Activated naive CD8-positive, alpha-beta T cell treated with anti-CD3 and anti-CD28 coated beads, Interleukin-2, amount 50 U/mL, for 24 hours (primary cell): Measurements from ENCODE around the gene MPP3.
A peak's percentile ranks its signal among the peaks of the same experiment; 100 is the strongest.

Experiments used
- ATAC-seq: fragments of 150-1000 bp; cut with Tn5 transposase; one replicate; pipeline ENCODE4 v1.10.0; 2021
- DNase-seq: peaks from one replicate; pipeline ENCODE4 v3.0.0; 2021
- H3K27ac Mint-ChIP-seq: one replicate; pipeline ENCODE4 v1.8.0; 2021; ENCODE audit warnings: mild to moderate bottlenecking, mixed read lengths
- H3K27me3 Mint-ChIP-seq: one replicate; pipeline ENCODE4 v1.8.0; 2021; ENCODE audit warnings: mixed read lengths
- H3K36me3 Mint-ChIP-seq: one replicate; pipeline ENCODE4 v1.8.0; 2021; ENCODE audit warnings: low read depth, mixed read lengths
- H3K4me1 Mint-ChIP-seq: one replicate; pipeline ENCODE4 v1.8.0; 2021; ENCODE audit warnings: mixed read lengths
- H3K4me3 Mint-ChIP-seq: one replicate; pipeline ENCODE4 v1.8.0; 2021; ENCODE audit warnings: mild to moderate bottlenecking, moderate library complexity, mixed read lengths
- H3K9me3 Mint-ChIP-seq: one replicate; pipeline ENCODE4 v1.8.0; 2021; ENCODE audit warnings: mixed read lengths

MPP3 gene

DNA sequence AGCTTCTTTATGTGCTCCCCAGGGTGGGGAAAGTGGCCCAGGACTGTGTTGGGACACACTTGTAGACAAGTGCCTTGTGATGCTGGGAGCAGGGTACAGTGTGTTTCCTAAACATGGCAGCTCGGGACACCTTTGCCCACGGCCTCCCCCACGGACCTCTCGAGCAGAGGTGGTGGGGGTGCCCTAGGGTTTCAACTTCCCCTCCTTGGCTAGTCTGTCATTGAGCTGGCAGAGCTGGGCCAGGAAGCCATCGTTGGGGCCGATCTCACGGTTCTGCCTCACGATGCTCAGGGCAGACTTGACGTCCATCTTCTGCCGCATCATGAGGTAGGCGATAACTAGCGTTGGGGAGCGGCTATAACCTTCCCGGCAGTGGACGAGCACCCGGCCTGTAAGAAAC lies 63.5 kb downstream of the MPP3 start:
- Mint-ChIP-seq H3K36me3 (peaks cover 22% of the 10 kb centered on the region), H3K4me3 (no peak overlapping the region), H3K27ac (no peak overlapping the region), H3K9me3 (no peaks in the 10 kb centered on the region), H3K4me1 (peaks cover 10% of the 10 kb centered on the region), H3K27me3 (no peaks in the 10 kb centered on the region)
- ATAC-seq (no peak), DNase-seq (no peak)

DNA sequence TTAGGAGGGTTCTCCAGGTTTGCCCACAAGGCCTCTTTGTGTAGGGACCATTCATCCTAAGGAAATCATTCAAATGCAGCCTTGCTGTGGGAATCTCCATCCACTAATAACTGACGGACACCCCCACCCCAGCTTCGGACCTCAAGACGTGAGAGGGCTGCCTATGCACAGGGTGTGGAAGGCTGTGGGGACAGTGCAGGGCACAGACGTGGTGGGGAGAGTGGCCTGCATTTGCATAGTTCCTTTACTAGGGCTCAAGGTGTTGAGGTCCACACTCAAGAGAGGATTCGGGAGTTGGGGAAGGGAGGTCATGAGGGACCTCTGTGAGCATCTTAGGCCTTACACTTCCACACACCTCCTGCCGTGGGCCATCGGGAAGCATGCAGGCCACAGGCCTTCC lies 64.0 kb downstream of the MPP3 start:
- DNase-seq (no peak), ATAC-seq (no peak)
- Mint-ChIP-seq H3K9me3 (no peaks in the 10 kb centered on the region), H3K27me3 (peaks cover under 1% of the 10 kb centered on the region), H3K27ac (no peak overlapping the region), H3K4me1 (peaks cover 10% of the 10 kb centered on the region), H3K4me3 (no peak overlapping the region), H3K36me3 (peaks cover 18% of the 10 kb centered on the region)

DNA sequence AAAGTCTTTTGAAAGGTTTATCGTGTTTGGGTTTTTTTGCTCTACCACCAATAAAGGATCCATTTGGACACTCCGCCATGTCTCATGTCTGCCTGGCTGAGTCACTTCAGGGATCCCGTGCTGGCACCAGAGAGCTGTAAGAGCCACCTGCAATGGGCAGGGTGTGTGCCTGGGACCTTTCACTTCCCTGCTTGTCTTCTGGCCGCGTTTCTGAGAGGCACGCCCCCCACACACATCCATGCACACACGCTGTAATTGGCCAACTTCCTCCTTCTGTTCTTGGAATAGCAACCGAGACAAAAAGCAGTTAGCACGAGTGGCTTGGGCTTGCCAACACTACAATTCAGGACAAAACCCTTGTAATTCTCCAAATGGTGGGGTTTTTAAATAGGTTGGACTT lies 64.6 kb downstream of the MPP3 start:
- H3K4me1 Mint-ChIP-seq = peaks cover 8% of the 10 kb centered on the region
- H3K27ac Mint-ChIP-seq = no peak overlapping the region
- DNase-seq = no peak
- no peak overlapping the region for H3K4me3 Mint-ChIP-seq
- no peaks in the 10 kb centered on the region for H3K9me3 Mint-ChIP-seq
- ATAC-seq = no peak
- H3K36me3 Mint-ChIP-seq = peaks cover 16% of the 10 kb centered on the region
- peaks cover 3% of the 10 kb centered on the region for H3K27me3 Mint-ChIP-seq

DNA sequence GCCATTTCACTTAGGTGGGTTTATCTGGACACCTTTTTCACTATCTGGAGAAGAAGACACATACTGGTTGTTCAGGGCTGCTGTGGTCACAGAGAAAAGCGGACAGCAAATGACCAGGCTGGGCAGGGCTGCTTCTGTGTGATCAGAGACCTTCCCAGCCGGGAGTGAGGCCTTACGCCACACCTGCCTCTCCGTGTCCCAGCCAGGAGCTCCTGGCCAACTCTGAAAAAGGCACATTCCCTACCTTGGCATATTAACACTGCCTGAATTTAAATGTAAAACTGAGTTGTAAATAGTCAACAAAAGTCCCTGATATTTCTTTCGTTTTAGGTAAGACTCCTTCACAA lies 65.3 kb downstream of the MPP3 start:
- peaks cover 2% of the 10 kb centered on the region for H3K4me1 Mint-ChIP-seq
- H3K9me3 Mint-ChIP-seq = no peaks in the 10 kb centered on the region
- H3K36me3 Mint-ChIP-seq = peaks cover 12% of the 10 kb centered on the region
- H3K27ac Mint-ChIP-seq = no peak overlapping the region
- peaks cover 3% of the 10 kb centered on the region for H3K27me3 Mint-ChIP-seq
- DNase-seq (no peak), ATAC-seq (no peak)
- no peak overlapping the region for H3K4me3 Mint-ChIP-seq

DNA sequence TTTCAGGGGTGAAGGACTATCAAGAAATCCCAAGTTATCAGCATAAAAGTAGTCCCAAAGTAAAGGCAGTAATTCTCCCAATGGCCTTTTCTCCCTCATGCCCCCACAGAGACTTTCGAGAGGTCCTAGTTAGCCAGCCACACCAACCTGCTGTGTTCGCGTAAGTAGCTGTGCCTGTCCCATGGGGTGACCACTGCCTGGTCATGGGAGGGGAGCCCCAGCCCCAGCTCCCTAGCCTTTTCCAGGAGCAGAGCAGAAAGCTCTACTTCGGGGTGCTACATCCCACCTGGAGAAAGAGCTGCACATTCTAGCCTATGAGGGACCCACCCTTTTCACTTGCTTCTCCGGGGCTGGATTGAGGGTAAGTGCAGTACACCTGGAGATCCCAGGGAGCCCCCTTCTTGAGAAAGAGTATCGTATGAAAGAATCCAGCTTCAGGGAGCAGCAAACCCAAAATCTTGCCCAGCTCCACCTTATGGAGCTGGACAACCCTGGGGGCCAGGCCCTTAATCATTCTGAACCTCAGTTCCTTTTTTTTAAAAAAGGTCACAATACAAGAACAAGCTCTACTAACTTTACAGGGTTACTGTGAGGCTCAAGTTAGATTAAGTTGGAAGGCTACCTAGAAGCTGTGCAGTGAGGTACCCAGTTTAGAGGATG lies 65.8 kb downstream of the MPP3 start:
- no peak overlapping the region for H3K27ac Mint-ChIP-seq
- no peaks in the 10 kb centered on the region for H3K4me1 Mint-ChIP-seq
- H3K9me3 Mint-ChIP-seq = no peaks in the 10 kb centered on the region

DNA sequence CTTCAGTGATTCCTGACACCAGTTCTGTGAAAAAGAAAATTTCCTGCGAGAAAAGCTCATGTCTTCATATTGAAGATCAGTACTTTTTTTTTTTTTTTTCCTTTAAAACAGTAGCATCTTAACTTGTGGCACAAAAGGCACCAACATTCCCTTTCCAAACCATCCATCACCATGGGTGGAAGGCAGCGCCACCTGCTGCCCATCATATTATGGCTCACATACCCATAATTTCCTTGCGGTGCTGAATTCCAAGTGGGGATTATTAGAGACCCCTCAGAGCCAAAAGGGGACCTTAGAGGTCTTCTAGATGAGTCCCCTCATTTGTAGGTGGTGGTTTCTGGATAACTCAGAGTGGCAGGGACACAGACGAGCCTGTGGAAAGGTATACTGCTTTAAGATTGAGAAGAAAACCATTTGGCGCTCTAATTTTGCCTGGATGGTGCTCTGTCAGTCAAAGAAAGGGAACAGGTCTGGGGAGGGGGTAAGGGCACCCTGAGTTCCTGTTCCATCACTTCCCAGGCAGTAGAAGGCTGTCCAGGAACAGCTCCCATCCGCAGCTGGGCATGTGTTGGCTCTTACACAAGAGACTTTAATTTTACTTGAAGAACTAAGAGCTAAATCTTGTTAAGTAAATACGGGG lies 66.4 kb downstream of the MPP3 start:
- Mint-ChIP-seq H3K36me3 (peaks cover 3% of the 10 kb centered on the region), H3K4me3 (no peak overlapping the region), H3K9me3 (no peaks in the 10 kb centered on the region), H3K27me3 (peaks cover 3% of the 10 kb centered on the region), H3K27ac (no peak overlapping the region), H3K4me1 (no peaks in the 10 kb centered on the region)
- DNase-seq (peak; percentile 66), ATAC-seq (no peak)

More for the DNA sequence above, 65.8 kb downstream of the MPP3 start:
- peaks cover 3% of the 10 kb centered on the region for H3K27me3 Mint-ChIP-seq
- H3K4me3 Mint-ChIP-seq = no peak overlapping the region
- peaks cover 7% of the 10 kb centered on the region for H3K36me3 Mint-ChIP-seq
- no peak for ATAC-seq
- no peak for DNase-seq

DNA sequence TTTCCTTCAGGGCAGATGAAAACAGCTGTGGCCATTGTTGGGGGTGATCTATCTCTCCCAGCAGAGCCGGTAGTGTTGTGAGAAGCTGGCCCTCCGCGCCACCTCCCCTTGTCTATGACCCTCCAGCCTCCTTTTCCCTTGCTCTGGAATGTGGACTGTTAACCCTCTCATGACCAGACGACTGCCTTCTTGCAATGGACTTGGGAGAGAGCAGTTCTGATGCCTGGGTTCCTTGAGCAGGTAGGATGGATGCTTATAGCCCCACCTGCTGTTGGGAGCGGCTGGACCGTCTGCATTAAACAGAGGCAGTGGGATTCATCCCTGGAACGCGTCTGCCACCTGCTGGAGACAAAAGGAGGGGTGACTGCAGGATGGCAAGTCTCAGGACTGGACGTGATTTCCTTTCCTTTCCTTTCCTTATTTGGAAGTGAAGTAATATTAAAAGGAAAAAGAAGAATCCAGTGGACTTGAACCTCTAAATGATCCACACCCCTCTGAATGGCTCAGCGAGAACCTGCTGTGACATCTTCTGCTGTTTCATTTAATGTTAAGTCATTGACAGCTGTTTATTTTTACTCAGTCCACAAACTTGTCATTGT lies 72.6 kb downstream of the MPP3 start:
- Mint-ChIP-seq H3K4me1 (peaks cover 4% of the 10 kb centered on the region), H3K36me3 (no peaks in the 10 kb centered on the region), H3K27ac (no peak overlapping the region), H3K9me3 (no peaks in the 10 kb centered on the region), H3K4me3 (no peak overlapping the region), H3K27me3 (peaks cover 20% of the 10 kb centered on the region)
- DNase-seq (peak; percentile 94), ATAC-seq (peak; percentile 84)

DNA sequence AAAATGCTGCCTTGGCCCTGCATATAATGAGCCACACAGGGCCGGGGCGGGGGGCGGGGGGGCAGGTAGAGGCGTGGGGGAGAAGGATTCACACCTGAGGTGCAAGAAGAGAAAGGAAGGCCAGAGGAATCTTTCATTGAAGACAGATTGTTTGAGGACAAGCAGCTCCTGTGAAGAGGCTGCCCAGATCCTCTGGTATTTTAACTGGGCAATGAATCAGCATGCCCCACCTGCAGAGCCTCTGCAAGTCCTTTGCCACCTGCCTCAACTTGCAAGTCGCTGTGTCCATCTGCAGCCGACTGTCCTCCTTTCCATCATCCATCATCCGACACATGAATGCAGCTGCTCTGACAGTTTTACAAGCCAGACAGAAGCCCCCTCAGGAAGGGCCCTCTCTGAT lies 73.1 kb downstream of the MPP3 start:
- Mint-ChIP-seq H3K4me1 (peaks cover 4% of the 10 kb centered on the region), H3K4me3 (no peak overlapping the region), H3K36me3 (no peaks in the 10 kb centered on the region), H3K27me3 (peaks cover 20% of the 10 kb centered on the region), H3K27ac (no peak overlapping the region), H3K9me3 (no peaks in the 10 kb centered on the region)
- no peak for DNase-seq
- ATAC-seq = no peak

DNA sequence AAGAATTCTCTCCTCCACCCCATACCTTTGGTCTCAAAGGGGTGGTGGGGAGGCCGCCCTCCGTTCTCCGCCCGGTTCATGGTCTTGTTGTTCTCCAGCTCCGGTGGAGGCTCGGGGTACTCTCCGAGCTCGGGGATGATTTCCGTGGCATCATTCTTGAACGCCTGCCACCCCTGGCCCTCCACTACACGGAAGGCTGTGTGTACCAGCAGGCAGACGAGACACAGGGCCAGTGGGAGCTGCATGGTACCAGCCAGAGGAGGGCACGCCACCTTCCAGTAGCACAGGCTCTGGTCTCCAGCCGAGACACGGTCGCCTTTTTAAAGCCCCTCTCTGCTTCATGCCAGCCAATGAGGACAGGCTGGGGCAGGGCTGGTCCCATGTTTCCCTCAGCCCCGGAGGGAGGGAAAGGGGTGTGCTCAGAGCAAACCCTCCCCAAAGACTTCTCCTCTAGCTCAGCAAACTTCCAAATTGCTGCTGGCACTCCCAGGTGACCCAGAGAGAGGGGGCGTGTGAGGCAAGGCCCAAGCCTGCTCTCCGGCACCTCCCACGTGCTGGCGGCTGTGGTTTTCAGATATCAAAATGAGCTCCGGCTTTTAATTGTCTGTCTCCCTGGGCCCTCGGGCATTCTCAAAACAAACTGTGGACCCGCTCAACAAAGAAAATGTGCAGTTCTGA lies 74.3 kb downstream of the MPP3 start, which contains the start of gene SOST:
SOST (minus strand) TSS at position 295 of the 678 bp plus-strand sequence; CDS start at position 245, 50 bp downstream.
- DNase-seq (no peak), ATAC-seq (no peak)
- Mint-ChIP-seq H3K36me3 (no peaks in the 10 kb centered on the region), H3K4me3 (no peak within 1 kb of the TSS), H3K9me3 (no peaks in the 10 kb centered on the region), H3K4me1 (peaks cover 8% of the 10 kb centered on the region), H3K27ac (no peak within 1 kb of the TSS), H3K27me3 (peaks cover 28% of the 10 kb centered on the region)

DNA sequence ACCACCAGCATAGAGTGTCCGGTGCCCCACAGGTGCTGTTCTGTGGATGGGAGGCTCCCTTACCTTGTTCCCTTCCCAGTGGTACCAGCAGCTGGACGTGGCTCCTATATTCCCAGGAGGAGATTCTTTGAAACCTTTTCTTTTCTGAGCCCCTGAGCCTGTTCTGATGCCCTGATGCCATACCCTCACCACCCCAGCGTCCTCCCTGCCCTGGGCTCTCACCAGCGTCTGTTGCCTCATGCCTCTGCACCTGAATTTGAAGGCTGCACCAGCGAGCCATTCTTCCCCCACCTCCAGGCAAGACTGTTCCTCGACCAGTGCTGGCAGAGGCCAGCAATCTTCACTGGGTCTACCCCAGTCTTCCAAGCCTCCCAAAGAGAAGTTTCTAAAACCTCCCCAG lies 74.9 kb downstream of the MPP3 start:
- DNase-seq (no peak), ATAC-seq (no peak)
- Mint-ChIP-seq H3K27me3 (peaks cover 32% of the 10 kb centered on the region), H3K9me3 (no peaks in the 10 kb centered on the region), H3K36me3 (no peaks in the 10 kb centered on the region), H3K4me1 (peaks cover 9% of the 10 kb centered on the region), H3K27ac (no peak overlapping the region), H3K4me3 (no peak overlapping the region)

DNA sequence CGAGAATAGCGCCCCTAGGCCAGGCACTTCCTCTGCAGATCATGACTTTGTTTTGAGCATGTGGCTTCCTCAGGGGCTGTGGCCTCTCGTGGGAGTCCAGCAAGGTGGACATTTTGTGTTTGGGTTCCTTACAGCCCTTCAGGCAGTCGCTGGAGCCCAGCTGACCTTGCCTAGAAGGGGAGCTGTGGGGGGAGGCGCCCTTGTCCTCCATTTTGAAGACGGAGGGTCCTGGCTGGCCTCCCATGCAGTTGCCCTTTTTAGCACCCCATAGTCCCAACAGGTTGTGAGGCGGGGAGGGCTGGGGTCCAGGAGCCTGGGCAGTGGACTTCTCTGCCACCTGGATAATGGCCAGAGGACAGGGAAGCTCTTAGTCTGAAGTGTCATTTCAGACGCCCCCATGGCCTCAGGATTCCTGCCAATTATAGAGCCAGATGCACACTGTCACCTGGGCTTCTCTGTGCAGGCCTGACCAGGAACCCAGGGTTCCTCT lies 75.7 kb downstream of the MPP3 start:
- Mint-ChIP-seq H3K9me3 (no peaks in the 10 kb centered on the region), H3K27ac (no peak overlapping the region), H3K27me3 (peaks cover 39% of the 10 kb centered on the region), H3K4me1 (peaks cover 9% of the 10 kb centered on the region), H3K4me3 (no peak overlapping the region), H3K36me3 (no peaks in the 10 kb centered on the region)
- DNase-seq (no peak), ATAC-seq (no peak)

DNA sequence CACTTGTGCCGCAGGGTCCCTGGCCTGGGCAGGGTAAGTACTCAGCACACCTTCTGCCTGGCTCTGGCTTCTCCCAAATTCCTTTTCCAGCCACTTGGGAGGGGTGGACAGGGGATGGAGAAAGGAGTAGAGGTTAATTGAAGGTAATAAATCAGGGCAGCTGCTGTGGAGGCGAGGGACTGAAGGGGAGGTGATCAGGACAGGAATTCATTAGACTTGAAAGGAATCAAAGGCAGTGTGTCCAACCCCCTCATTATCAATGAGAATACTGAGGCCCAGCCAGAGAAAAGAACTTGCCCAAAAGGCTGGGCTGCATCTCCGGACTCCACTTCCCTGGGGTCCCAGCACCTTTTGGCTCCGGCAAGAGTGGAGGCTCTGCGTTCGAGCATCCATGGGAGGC lies 76.7 kb downstream of the MPP3 start:
- no peak for ATAC-seq
- no peak for DNase-seq
- Mint-ChIP-seq H3K4me1 (peaks cover 9% of the 10 kb centered on the region), H3K27ac (no peak overlapping the region), H3K4me3 (no peak overlapping the region), H3K9me3 (no peaks in the 10 kb centered on the region), H3K36me3 (no peaks in the 10 kb centered on the region), H3K27me3 (peaks cover 44% of the 10 kb centered on the region)

DNA sequence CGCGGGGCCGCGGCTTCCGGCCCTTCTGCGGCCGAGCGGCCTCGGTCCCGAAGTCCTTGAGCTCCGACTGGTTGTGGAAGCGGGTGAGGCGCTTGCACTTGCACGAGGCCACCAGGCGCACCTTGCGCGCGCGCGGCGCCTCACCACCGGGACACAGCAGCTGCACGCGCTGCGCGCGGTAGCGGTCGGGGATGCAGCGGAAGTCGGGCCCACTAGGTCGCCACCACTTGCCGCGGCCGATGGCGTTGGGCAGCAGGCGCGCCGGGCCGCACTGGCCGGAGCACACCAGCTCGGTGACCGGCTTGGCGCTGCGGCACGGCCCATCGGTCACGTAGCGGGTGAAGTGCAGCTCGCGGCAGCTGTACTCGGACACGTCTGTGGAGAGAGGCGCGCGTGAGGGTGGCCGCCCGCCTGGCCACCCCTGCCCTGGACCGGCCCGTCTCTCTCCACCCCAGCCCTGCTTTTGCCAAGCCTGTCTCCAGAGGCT lies 77.5 kb downstream of the MPP3 start:
- Mint-ChIP-seq H3K27me3 (peaks cover 48% of the 10 kb centered on the region), H3K36me3 (no peaks in the 10 kb centered on the region), H3K9me3 (no peaks in the 10 kb centered on the region), H3K27ac (no peak overlapping the region), H3K4me3 (no peak overlapping the region), H3K4me1 (peaks cover 9% of the 10 kb centered on the region)
- DNase-seq (no peak), ATAC-seq (no peak)

DNA sequence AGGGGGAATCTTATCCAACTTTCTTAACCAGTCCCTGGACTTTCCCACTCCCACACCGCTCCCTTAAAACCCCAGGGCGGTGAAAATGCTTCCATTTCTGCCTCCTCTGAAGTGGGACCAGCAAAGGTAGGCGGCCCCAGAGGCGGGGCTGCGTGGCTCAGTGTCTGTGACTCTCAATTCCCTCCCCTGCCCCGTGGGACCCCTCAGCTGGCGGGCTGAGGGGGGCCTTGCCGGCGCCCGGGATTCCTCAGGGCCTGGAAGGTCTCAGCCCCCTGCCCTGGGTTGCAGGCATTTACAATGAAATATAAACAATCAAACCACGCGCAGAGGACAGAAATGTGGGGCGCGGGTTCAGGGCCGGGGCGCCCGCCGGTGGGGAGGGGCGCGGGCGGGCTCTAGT lies 78.0 kb downstream of the MPP3 start:
- Mint-ChIP-seq H3K27me3 (peaks cover 48% of the 10 kb centered on the region), H3K27ac (no peak overlapping the region), H3K9me3 (no peaks in the 10 kb centered on the region), H3K4me1 (peaks cover 8% of the 10 kb centered on the region), H3K4me3 (no peak overlapping the region), H3K36me3 (no peaks in the 10 kb centered on the region)
- ATAC-seq (no peak), DNase-seq (no peak)
